GM06990 (cell line): Measurements from ENCODE around the gene HMGN3.
A peak's percentile ranks its signal among the peaks of the same experiment; 100 is the strongest.

Experiments
- DNase-seq: peaks from one replicate; pipeline ENCODE4 v3.0.0-alpha.2; 2011; ENCODE audit not compliant: insufficient read length; ENCODE audit errors: extremely low read depth
- H3K27me3 ChIP-seq: replicated peaks from 2 replicates; pipeline ENCODE4 v1.6.0; 2011; ENCODE audit warnings: low read length; ENCODE audit not compliant: control insufficient read depth, insufficient read depth
- H3K36me3 ChIP-seq: 2 replicates; pipeline ENCODE4 v1.5.1; 2011; ENCODE audit warnings: low read length; ENCODE audit not compliant: control insufficient read depth, insufficient read depth
- H3K4me3 ChIP-seq: replicated peaks from 2 replicates; pipeline ENCODE4 v1.5.1; 2011; ENCODE audit warnings: low read depth, mild to moderate bottlenecking, control low read depth, low read length
- TF ChIP-seq, protein P1 (sequence below): IDR thresholded peaks from 2 replicates; pipeline ENCODE4 v1.5.1; 2011; ENCODE audit warnings: low read length, control low read depth, mild to moderate bottlenecking, inconsistent platforms; ENCODE audit not compliant: insufficient read depth, poor library complexity, severe bottlenecking

Gene HMGN3

DNA sequence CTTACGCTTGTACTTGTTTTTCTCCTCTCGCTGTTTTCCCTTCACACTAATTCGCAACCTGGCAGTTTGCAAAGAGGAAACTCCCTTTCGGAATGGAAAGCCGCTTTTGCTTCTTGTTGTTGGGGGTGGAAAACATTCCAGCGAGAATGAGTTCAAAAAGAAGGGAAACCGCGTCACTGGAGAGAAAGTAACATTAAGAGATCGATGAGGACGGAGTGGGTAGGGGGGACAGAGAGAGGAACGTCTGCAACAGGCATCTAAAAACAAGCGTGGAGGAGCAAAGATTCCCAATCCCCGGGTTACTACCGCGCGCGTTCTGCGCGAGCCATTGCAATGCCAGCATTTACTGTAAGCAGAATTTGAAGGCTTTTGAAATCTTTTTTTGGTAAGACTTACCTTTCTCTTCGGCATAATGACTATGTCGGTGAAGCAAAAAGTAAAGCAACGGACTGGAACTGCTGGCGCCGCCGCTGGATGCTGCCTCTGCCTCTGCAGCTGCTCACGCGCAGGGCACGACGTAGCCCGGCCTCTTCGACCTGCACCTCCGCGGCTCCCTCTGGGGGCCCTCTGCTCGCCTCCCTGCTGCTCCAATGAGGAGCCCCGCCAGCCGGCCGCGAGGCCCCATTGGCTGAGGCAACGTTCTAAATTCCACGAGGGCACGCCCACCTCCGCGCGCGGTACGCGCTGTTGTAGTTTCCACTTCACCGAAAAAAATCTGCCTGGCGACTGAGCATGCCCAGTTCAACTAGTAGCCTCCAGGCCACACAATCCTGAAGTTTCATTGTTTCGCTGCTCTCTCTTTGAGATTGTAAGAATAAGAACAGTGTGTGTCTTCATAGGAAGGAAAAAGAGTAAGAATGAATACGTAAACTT lies at the start of gene HMGN3:
TSS of gene HMGN3 (minus strand) at position 533 of the 873 bp plus-strand sequence.
- Histone ChIP-seq H3K36me3 (no peaks in the 10 kb centered on the region), H3K27me3 (no peaks in the 10 kb centered on the region), H3K4me3 (peak within 1 kb of the TSS; percentile 71)
- DNase-seq: peak; percentile 94
- TF ChIP-seq, protein P1, sequence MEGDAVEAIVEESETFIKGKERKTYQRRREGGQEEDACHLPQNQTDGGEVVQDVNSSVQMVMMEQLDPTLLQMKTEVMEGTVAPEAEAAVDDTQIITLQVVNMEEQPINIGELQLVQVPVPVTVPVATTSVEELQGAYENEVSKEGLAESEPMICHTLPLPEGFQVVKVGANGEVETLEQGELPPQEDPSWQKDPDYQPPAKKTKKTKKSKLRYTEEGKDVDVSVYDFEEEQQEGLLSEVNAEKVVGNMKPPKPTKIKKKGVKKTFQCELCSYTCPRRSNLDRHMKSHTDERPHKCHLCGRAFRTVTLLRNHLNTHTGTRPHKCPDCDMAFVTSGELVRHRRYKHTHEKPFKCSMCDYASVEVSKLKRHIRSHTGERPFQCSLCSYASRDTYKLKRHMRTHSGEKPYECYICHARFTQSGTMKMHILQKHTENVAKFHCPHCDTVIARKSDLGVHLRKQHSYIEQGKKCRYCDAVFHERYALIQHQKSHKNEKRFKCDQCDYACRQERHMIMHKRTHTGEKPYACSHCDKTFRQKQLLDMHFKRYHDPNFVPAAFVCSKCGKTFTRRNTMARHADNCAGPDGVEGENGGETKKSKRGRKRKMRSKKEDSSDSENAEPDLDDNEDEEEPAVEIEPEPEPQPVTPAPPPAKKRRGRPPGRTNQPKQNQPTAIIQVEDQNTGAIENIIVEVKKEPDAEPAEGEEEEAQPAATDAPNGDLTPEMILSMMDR: no peak

DNA sequence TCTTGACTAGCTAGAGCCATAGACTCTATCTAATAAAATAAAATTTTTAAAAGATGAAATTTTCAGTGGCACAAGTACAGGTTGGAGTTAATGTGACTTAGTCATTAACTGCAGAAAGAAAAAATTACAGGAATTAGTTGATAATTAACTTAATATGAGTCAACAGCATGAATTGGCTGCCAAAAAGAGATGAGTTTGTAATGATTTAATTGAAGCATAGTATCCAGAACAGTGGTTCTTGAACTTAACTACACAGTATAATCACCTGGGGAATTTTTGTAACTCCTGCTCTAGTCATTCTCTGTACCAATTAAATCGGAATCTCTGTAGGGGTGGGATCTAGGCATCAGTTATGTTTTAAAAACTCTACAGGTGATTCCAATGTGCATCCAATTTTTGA lies 46.3 kb upstream of the HMGN3 start:
- no peak for DNase-seq
- no peak overlapping the region for H3K4me3 ChIP-seq
- no peaks in the 10 kb centered on the region for H3K36me3 ChIP-seq
- H3K27me3 ChIP-seq: no peaks in the 10 kb centered on the region
- TF ChIP-seq, protein P1: no peak

DNA sequence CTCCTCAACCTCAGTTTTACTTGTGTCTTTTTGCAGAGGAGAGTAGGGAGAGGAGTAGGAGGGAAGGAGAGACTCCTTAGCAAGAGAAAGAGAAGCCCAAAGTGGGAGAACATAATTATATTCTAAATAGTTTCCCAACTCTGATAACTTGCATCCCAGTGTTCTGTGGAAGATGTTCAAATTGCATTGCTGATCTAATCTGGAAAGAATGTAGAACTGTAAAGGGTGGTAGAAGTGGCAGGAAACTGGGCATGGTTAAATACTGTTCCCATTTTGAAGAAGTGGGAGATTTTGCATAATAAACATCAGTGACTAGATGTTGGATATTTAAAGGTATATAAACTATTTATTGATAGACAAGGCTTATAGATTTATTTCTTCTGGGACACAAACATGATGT lies 42.6 kb upstream of the HMGN3 start:
- H3K4me3 ChIP-seq: no peak overlapping the region
- no peaks in the 10 kb centered on the region for H3K36me3 ChIP-seq
- no peaks in the 10 kb centered on the region for H3K27me3 ChIP-seq
- DNase-seq: no peak
- TF ChIP-seq, protein P1: no peak

DNA sequence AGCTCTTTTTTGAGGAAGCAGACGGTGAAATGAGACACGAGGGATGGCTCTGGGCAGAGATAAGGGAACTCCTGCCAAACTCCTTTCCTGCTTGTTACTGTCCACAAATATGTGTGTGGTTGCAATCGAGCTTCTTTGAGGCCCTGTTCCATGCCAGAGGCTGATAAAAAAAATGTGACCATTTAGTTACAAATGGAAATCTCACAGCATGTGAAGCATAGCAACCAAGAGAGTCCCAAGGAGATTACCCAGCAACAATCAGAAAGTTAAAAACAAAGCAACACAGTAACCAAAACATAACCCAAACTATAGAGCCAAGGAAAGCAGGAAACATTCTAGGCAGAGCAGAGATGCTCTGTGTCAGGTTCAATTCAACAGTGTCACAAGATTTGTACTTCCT lies 35.4 kb upstream of the HMGN3 start:
- TF ChIP-seq, protein P1: no peak
- H3K27me3 ChIP-seq: no peaks in the 10 kb centered on the region
- DNase-seq: no peak

DNA sequence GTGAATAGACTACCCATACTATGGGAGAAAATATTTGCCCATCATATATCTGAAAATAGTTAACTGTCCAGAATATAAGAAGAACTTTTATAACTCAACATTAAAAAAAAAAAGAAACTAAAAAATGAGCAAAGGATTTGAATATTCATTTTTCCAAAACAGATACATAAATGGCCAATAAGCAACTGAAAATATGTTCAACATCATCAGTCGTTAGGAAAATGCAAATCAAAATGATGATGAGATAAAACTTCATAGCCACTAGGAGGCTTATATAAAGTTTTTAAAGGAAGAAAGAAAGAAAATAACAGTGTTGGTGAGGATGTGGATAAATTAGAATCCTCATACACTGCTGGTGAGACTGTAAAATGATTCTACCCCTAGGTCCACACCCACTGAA lies 32.6 kb upstream of the HMGN3 start:
- TF ChIP-seq, protein P1: no peak
- H3K27me3 ChIP-seq: no peaks in the 10 kb centered on the region
- H3K36me3 ChIP-seq: no peaks in the 10 kb centered on the region
- DNase-seq: no peak
- H3K4me3 ChIP-seq: no peak overlapping the region

More for the DNA sequence above, 35.4 kb upstream of the HMGN3 start:
- no peak overlapping the region for H3K4me3 ChIP-seq
- H3K36me3 ChIP-seq: no peaks in the 10 kb centered on the region

DNA sequence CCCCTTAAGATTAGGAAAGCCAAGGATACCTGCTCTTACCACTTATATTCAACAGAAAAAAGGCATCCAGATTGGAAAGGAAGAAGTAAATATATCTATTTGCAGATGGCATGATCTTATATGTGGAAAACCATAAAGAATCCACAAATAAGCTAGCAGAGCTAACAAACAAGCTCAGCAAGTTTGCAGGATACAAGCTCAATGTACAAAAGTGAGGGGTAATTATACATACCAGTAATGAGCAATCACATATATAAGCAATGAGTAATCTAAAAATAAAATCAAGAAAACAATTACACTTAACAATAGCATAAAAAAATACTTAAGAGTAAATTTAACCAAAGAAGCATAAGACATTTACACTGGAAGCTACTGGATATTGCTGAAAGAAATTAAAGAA lies 31.6 kb upstream of the HMGN3 start:
- DNase-seq: no peak
- Histone ChIP-seq H3K36me3 (no peaks in the 10 kb centered on the region), H3K27me3 (no peaks in the 10 kb centered on the region), H3K4me3 (no peak overlapping the region)
- TF ChIP-seq, protein P1: no peak
